Kidney (tissue), 14 donors: ENCODE measurements around the gene LRRC25. TPM values are rescaled to one million over a fixed set of nuclear protein-coding genes. Genes with fewer than 3 reads are reported as not detected.

Experiments used
- DNase-seq, 5 donors: peaks; one replicate each; pipeline ENCODE4 v3.0.0-alpha.2; 2013 to 2020
- FAIRE-seq: peaks from 2 replicates; lab custom pipeline; 2012; peaks lifted over from hg19 to GRCh38; lab: Jason Lieb, UNC
- H3K27ac ChIP-seq, 2 donors: one replicate each; pipeline ENCODE4 v1.7.0; 2013; ENCODE audit warnings: low read depth in 2 of 2, low read length in 2 of 2, inconsistent platforms in 1 of 2
- H3K27me3 ChIP-seq: one replicate; pipeline ENCODE4 v1.7.1; 2013; ENCODE audit warnings: low read length, inconsistent platforms; ENCODE audit not compliant: control insufficient read depth, insufficient read depth
- H3K36me3 ChIP-seq, 3 donors: one replicate each; pipeline versions ENCODE4 v1.7.0 to v1.7.1; 2013; ENCODE audit warnings: low read length in 3 of 3, control low read depth in 1 of 3, inconsistent platforms in 1 of 3; ENCODE audit not compliant: insufficient read depth in 3 of 3, control insufficient read depth in 2 of 3
- H3K4me1 ChIP-seq, 3 donors: one replicate each; pipeline versions ENCODE4 v1.7.0 to v1.7.1; 2013; ENCODE audit warnings: low read length in 3 of 3, inconsistent platforms in 1 of 3, low read depth in 1 of 3; ENCODE audit not compliant: control insufficient read depth in 2 of 3, insufficient read depth in 2 of 3
- H3K4me3 ChIP-seq, 3 donors: one replicate each; pipeline versions ENCODE4 v1.7.0 to v1.8.1; 2013; ENCODE audit warnings: low read length in 3 of 3, control low read depth in 1 of 3, inconsistent platforms in 1 of 3
- H3K9ac ChIP-seq, 3 donors: one replicate each; pipeline versions ENCODE4 v1.7.0 to v1.7.1; 2013; ENCODE audit warnings: low read length in 3 of 3, control low read depth in 1 of 3, inconsistent platforms in 1 of 3
- H3K9me3 ChIP-seq, 3 donors: one replicate each; pipeline versions ENCODE4 v1.7.0 to v1.7.1; 2013; ENCODE audit warnings: low read length in 3 of 3, control low read depth in 1 of 3, inconsistent platforms in 1 of 3; ENCODE audit not compliant: control insufficient read depth in 2 of 3, insufficient read depth in 1 of 3
- intact Hi-C: fragments of 100-400 bp; cut with DNase I; formaldehyde crosslinking; loops from one replicate; pipeline ENCODE4 v1.11.1; 2022
- polyA plus RNA-seq: library from polyadenylated mRNA; stranded (reverse); fragments of 350-450 nt; fragmentation: Illumina TruSeq; extraction: RNeasy Lipid Tissue Mini Kit (QIAGEN cat#74804); gene quantifications from one replicate; pipeline ENCODE4 v1.2.3, GENCODE V29; 2014; ENCODE audit warnings: low read depth, low replicate concordance; ENCODE audit not compliant: insufficient read depth
- total RNA-seq: library from RNA; stranded (reverse); fragmentation: NEBNext Ultra II Directional; extraction: Animal tissue kit (Norgen Biotek cat#: 25700); gene quantifications from one replicate; pipeline ENCODE4 v1.2.1, GENCODE V29; 2021
- TF ChIP-seq, protein P1 (sequence below): IDR thresholded peaks from 3 replicates; pipeline ENCODE4 v1.5.1; 2012; ENCODE audit warnings: mild to moderate bottlenecking, moderate library complexity, borderline replicate concordance; ENCODE audit not compliant: insufficient read depth; ENCODE audit errors: extremely low read depth
- donor health status: control.
- donor health status: control.
- donor health status: control.
- donor health status: control.
- donor health status: control.
- donor health status: DM: yes; HTN: yes; CAD: no.
- donor health status: Normal renal cell carcinoma (clear cell type).

Gene LRRC25
- total and polyA plus RNA-seq, 2 donors from 2014 or later: 2.7 to 13.1 TPM

DNA sequence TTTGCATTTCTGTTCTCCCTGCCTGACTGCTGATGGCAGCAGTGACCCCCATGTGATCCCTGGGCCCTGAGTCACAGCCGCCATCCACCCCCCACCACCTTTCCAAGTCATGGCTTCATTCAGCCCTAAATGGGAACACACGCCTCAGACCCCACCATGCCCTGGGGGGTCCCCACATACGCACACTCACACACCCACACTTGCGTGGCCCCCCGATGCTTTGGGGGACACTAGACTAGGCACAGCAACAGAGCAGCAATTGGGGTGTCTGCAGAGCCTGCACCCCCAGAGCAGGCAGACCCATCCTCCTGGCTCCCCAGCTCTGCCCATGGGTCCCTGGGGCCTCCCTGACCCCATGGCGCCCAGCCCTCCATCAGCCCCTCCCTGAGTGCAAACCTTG, 46.0 kb upstream of the LRRC25 start:
- Histone ChIP-seq H3K9ac (no peak overlapping the region), H3K4me3 (no peak overlapping the region), H3K27ac (no peak overlapping the region), H3K27me3 (no peaks in the 10 kb centered on the region), H3K9me3 (no peaks in the 10 kb centered on the region), H3K36me3 (peaks cover 0 to 25% (median 18%) of the 10 kb centered on the region in 3 donors), H3K4me1 (peaks cover 0 to 9% (median 3%) of the 10 kb centered on the region in 3 donors)
- TF ChIP-seq, protein P1, sequence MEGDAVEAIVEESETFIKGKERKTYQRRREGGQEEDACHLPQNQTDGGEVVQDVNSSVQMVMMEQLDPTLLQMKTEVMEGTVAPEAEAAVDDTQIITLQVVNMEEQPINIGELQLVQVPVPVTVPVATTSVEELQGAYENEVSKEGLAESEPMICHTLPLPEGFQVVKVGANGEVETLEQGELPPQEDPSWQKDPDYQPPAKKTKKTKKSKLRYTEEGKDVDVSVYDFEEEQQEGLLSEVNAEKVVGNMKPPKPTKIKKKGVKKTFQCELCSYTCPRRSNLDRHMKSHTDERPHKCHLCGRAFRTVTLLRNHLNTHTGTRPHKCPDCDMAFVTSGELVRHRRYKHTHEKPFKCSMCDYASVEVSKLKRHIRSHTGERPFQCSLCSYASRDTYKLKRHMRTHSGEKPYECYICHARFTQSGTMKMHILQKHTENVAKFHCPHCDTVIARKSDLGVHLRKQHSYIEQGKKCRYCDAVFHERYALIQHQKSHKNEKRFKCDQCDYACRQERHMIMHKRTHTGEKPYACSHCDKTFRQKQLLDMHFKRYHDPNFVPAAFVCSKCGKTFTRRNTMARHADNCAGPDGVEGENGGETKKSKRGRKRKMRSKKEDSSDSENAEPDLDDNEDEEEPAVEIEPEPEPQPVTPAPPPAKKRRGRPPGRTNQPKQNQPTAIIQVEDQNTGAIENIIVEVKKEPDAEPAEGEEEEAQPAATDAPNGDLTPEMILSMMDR: no peak
- intact Hi-C loops: no loop called here
- no peak for FAIRE-seq
- no peak for DNase-seq

- no peak overlapping the region for H3K27ac ChIP-seq
- no peaks in the 10 kb centered on the region for H3K9me3 ChIP-seq
- peaks cover 0 to 20% (median 18%) of the 10 kb centered on the region in 3 donors for H3K36me3 ChIP-seq
- H3K9ac ChIP-seq: no peak overlapping the region
- FAIRE-seq (no peak), DNase-seq (no peak)
- TF ChIP-seq, protein P1: no peak
- H3K4me3 ChIP-seq: no peak overlapping the region
- intact Hi-C loops: no loop called here
- H3K27me3 ChIP-seq: no peaks in the 10 kb centered on the region
- H3K4me1 ChIP-seq: peaks cover 0 to 12% (median 3%) of the 10 kb centered on the region in 3 donors
Observed at GRCh38 chr19:18442941-18443340, 45.5 kb upstream of the LRRC25 start.

DNA sequence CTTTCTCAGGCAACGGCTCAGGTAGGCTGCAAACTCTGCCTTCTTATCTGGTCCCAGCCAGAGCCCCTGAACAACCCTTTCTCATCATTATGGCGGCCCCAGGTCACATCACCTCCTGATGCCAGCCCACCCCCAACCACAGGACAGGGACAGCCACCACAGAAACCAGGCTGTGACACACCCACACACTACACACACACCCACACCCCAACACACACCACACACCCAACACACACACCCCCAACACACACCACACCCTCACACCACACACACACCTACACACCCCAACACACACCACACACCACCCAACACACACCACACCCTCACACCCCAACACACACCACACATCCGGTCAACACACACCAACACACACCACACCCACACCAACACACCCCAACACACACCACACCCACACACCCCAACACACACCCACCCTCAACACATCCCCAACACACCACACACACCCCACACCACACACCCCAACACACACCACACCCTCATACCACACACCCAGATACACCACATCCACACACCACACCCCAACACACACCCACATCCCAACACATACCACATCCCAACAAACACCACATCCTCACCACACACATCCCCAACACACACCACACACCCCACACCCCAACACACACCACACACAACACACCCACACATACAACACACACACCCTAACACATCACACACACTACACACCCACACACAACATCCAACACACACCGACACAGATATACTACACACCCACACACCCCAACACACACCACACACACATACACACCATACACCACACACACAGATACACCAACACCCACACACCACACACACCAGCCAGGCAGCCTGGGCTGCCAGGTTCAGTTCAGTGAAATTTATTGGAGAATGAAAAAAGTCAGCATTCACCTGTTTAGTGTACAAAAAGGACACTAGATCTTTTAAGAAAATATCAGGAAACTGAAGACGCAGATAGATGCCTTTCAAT, 44.7 kb upstream of the LRRC25 start:
- no peak overlapping the region for H3K27ac ChIP-seq
- H3K9ac ChIP-seq: no peak overlapping the region
- no peaks in the 10 kb centered on the region for H3K9me3 ChIP-seq
- intact Hi-C loops: no loop called here
- no peak overlapping the region for H3K4me3 ChIP-seq
- peaks cover 0 to 12% (median 3%) of the 10 kb centered on the region in 3 donors for H3K4me1 ChIP-seq
- FAIRE-seq (no peak), DNase-seq (no peak)
- TF ChIP-seq, protein P1: no peak
- H3K27me3 ChIP-seq: no peaks in the 10 kb centered on the region
- peaks cover 0 to 20% (median 16%) of the 10 kb centered on the region in 3 donors for H3K36me3 ChIP-seq
